GM19240 (cell line): ENCODE measurements around the gene ROBO1.
"Not testable (repeated sequence)": the region's sequence is repeated elsewhere in the genome, so short reads cannot be mapped to it uniquely, and the experiment has no call there.

Experiments used
- DNase-seq: peaks from one replicate; pipeline ENCODE4 v3.0.0; 2011; ENCODE audit warnings: low spot score; ENCODE audit not compliant: insufficient read length

The ROBO1 gene

DNA sequence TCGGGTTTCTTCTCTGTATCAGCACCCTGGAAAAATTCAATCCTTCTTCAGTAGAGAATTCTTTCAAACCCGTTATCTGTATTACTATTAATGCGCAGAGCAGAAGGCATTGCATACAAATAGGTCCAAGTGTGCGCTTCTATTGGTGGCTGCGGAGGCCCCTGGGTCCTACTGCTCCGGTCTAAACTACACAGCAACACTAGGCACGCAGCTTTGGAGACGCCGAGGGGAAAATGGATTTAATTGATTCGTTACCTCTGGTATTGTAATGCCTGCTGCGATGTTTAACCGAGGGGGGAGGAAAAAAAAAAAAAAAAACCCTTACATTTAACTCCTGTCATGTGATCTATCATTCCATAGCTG, at the start of gene ROBO1:
Gene ROBO1 (minus strand): TSS at position 94 of the 363 bp plus-strand sequence.
- DNase-seq, result no peak

DNA sequence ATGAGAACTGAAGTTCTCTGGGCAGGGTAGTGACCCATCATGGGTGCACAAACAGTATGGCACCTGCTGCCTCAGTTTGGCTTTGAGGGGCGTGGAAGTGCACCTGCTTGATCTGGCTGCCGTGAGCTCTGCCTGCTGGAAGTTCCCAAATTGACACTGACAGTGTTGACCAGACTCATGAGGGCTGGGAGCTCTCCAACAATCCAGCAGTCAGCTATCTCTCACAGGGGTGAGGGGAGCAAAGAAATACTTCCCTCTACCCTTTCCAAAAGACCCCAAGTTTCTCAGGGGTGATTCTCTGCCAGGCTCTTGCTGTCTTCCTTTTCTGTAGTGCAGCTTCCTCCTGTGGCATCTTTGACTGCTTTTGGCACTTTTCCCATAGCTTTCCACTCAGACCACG, 49.4 kb upstream of the ROBO1 start:
- DNase-seq, result no peak

DNA sequence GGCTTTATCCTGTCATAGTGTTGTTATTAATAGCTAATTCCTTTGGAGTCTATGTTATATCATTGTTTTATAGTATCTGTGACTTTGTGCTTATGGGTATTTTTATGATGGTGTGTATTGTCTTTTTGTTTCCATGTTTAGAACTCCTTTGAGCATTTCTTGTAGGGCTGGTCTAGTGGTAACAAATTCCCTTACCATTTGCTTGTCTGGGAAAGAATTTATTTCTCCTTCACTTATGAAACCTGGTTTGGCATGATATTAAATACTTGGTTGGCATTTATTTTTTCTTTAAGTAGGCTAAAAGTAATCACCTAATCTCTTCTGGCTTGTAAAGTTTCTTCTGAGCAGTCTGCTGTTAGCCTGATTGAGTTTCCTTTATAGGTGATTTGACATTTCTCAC, 47.7 kb upstream of the ROBO1 start:
- DNase-seq, result no peak

DNA sequence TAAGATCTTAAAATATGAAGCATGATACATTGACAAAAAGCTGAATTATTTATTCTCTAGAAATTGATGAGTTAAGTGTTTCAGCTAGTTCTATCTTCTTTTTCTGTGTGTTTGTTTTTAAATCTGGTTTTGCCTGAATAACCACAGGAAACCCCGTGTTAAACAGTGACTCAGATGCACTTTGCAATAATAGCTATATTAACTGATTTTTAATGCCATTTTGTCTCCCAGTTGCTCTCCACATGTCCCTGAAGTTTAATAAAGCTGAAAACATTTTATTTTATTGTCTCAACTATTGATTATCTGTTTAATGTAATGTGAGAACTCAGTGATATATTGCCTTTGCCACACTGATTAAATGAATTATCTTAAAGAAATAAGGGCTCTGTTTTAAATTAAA, 42.8 kb upstream of the ROBO1 start:
- no peak for DNase-seq

DNA sequence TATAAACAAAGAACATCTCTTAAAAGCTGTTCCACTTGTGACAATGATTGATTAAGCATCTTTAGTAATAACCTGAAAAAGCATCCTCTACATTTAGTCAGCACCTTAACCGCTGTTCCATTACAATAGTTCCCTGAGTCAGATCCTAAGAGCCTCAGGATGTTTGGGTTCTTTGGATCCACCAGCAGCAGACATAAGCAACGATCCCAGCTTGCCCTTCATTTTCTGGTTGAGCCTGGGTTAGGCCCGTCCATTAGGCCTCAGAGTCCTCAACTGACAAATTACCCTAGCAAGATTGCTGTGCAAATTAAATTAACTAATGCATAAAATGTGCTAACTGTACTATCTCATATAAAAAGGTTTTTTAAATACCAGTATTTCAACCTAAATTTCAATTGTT, 42.3 kb upstream of the ROBO1 start:
- no peak for DNase-seq

DNA sequence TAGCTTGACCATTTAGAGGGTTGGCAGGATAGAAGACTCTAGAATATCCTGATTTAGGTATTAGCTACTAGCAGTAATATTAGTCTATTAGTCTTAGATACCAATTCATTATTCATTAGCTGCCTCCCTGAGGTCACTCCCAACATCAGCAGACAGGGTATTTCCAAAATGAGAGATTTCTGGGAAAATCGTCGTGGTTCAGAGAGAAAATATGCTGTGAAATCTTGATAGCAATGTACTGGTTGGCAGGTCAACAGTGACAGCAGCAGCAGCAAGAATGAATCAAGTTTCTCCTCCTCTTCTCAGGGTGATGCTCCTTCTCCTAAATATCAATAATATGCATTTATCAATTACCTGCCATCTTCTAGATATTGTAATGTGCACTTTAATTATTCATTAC, 41.3 kb upstream of the ROBO1 start:
- no peak for DNase-seq

DNA sequence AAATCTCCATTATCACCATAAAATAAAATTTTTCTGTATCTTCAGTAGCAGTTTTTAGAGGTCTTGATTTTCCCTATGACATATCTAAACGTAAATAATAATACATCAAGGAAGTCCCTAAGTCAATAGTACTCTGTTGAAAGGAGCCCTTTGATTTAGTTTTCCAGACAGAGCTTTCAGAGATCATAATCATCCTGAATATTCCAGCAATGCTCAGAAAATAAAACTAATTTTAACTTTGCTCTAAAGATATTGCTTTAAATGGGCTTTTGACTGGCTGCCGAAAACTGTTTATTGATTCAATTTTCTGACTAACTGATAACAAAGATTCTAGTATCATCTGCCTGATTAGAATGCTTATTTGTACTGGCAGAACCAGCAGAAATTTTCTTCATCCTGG, 40.7 kb upstream of the ROBO1 start:
- no peak for DNase-seq

DNA sequence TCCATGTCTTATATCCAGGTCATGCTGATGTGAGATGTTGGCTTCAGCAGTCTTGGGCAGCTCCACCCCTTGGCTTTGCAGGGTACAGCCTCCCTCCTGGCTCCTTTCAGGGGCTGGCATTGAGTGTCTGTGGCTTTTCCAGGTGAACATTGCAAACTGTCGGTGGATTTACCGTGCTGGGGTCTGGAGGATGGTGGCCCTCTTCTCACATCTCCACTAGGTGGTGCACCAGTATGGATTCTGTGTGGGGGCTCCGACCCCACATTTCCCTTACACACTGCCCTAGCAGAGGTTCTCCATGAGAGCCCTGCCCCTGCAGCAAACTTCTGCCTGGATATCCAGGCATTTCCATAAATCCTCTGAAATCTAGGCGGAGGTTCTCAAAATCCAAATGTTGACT, 22.4 kb upstream of the ROBO1 start:
- DNase-seq, result not testable (repeated sequence)

DNA sequence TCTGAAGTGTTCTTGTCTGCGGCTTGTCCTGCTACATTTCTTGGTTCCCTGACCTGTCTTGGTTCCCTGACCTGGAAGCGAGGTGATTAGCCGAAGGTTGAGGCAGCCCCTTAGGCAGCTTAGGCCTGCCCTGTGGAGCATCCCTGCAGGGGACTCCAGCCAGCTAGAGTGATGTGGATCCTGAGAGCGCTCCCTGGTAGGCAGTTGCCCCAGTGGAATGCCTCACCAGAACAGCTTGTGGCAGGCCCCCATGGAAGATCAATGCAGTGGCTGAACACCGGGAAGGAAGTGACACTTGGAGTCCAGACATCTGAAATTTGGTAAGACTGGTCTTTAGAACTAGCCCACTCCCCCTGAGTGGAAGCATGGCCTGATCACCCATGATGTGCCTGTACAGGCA, 5.5 kb upstream of the ROBO1 start:
- no peak for DNase-seq

DNA sequence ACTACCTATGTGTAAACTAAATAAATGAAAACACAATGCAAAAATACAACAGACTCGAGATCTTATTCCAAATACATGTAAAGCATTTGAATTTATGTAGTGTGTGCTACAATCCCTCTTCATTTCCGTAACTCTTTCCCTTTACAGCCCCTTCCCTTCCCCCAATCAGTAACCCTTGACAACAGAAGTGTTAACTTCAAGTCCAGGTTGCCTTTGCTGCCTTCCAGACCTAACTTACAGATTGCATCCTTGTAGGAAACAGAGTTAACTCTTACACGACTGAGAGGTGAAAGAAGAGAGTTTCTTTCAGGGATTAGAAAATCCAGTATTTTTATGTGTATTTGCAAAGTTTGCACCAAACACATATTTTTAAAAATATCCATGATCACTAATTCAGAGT, 1.4 kb upstream of the ROBO1 start:
- DNase-seq, result no peak

DNA sequence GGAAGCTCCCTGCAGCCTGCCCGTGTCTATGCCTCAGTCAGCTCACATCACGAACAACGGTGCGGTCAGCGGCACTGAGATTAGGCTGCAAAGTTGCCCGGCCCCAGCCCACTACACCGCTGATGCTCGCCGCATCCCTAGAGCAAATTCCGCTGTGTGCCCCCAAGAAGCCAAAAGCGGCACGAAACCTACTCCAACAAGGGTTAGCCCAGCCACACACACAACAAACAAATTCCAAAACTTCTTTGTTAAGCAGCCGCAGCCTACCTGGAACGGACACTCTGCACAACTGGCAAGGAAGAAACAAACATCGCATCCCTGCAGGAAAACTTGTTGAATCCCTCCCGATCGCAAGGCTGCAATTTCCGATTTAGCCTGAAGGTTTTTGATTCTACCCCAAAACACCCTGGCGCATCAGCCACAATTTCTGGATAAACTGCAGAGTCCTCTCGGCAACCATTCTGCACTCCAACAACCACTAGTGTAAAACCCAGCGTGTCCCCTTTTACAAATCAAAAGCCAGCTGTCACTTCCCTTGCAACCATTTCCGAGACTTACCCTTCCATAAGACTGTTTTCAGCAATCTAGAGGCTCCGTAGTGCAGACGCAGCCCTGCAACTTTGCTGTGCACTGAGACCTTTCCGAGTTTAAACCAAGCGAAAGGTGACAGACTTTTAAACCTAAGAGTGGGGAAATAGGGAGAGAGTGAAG, 449 bp downstream of the ROBO1 start:
- DNase-seq, result no peak

DNA sequence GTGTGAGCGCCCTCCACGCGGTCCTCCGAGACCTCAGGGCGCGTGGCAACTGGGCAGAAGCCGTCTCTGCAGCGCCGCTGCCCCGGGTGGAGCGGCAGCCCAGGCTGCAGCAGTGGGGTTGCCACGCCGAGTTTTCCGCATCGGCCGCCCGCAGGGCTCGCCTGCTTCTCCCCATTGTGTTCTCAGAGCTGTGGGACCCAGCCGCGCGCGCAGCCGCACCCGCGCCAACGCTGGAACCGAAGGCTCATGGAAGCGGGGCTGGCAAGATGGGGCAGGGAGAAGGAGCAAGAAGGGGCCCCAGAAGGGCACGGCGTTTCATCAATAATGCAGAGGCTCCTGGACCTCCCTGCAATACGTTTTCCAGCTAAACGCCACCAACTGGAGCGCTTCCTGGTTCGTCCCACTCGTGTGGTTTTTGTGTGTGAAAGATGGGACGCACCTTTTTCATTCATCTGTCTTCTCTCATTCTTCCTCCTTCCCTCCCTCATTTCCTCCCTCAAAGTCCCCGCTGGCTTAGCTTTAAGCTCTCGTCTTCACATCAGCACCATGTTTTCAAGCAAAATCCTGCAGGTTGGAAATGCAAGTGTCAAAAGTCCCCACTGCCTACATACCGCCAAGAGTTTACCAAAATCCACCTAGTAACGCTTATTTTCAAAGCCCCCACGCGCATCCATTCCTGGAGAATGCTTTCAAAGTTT, 1.2 kb downstream of the ROBO1 start:
- no peak for DNase-seq

DNA sequence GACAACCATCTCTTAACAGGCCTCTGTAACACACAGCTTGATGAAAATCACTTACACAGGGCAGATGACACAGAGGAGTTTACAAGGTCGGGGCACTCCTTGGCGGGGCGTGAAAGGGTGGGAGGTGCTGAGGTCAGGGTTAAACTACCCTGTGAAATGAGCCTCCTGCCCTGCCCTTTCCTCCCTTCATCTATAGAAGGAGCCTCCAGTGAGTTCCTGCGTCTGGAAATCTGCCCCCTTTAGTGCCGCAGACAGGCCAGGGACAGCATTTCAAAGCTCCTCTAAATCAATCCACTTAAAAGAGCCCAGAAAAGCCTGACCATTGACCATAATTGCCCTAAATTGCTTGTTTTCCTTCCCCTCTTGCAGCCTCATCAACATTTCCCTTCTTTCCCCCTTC, 1.9 kb downstream of the ROBO1 start:
- DNase-seq, result no peak

DNA sequence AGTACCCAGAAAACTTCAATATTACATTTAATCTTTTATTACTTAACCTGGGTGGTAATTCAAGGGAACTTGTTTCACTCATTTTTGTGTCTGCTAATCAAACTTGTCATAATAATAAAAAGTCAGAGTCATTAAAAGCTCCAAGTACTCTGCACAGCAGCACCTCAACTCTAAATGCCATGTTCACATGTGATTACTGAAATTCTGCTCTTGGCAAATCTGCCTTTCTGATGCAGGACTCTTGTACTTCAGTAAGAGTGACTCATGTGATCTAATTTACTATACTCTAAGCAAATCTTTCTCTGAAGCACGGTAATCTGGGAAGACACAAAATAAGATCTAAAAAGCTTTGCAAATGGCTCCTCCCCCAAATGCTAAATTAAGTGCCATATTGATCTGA, 6.4 kb downstream of the ROBO1 start:
- no peak for DNase-seq

DNA sequence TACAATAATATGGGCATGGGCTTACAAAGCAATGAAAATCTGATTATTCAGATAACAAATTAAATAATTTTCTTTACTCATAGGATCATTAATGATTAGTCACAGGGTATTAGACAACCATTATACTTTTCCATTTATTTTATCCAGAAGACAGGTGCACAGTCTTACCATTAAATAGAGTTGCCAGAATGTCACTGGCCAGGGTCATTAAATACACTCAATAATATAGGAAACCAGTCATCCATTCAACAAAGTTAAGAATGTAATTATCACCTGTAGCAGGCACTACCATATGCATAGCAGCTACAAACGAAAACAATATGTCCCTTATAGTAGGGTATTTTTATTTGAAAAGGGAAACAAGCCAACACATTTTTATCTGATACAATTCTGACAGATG, 16.1 kb downstream of the ROBO1 start:
- DNase-seq, result no peak

DNA sequence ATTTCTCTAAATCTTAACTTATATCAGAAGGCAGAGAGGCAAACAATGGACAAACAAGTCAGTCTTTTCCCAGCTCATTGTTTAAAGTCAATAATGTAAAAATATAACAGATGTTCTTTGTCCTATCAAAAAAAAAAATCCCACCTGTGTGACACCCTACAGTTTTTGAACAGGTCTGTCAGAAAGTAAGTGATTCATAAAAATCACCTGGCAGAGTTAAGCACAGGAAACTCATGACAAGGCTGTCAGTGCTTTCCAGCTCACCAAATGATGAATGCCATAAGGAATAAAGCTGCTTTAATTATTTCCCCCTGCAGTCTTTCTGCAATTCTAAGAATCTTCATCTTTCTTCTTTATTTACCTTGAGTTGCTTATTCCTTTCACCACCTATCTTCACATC, 30.3 kb downstream of the ROBO1 start:
- no peak for DNase-seq

DNA sequence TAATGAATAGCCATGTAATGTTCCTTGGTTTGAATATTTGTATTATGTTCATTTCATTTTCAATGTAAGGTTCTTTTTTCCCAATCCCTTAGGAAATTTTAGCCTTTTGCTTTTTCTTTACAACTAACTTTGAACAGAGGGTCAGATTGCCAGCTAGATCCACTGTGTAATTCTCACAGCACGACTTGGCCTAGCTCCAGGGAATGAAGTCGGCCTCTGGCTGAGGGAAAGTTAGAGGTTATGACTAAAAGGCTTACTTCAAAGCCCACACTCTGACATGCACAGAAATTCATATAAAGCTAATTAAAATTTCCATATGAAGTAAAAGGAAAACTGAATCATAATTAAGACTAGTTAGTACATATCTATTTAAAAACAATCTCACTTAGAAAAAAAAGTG, 38.7 kb downstream of the ROBO1 start:
- no peak for DNase-seq

DNA sequence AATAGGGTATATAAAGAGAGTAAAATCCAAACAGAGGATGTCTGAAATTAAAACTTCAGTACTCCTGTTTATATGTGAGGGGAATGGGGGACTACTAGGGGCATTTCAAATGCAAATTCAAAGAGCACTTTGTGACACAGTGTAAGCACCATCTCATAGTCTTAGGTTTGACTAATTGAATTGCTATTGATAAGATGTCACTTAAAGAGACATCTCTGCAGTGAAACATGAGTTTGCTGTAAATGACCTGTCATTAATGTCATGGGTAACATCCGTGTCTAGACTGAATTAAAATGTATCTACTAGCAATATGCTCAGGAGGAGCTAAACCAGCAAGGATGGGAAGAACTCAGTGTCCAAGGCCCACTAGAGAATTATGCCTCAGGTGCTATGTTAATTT, 41.0 kb downstream of the ROBO1 start:
- DNase-seq, result no peak

DNA sequence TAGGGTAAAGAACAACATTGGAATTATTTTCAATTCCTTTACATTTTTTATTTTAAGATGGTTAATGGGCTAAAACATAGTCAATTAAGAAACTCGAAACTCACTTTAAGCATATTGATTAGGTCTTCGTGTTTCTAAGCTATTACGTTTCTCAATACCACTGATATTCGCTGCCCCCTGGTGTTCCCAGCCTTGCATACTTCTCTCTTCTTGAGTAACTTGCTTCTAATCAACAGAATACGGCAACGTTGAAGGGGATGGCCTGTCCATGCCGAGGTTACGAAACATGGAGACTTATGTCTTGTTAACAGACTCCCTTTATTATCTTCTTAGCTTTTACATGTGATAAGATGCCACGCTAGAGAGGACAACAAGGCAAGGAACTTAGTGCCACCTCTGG, 43.6 kb downstream of the ROBO1 start:
- no peak for DNase-seq

DNA sequence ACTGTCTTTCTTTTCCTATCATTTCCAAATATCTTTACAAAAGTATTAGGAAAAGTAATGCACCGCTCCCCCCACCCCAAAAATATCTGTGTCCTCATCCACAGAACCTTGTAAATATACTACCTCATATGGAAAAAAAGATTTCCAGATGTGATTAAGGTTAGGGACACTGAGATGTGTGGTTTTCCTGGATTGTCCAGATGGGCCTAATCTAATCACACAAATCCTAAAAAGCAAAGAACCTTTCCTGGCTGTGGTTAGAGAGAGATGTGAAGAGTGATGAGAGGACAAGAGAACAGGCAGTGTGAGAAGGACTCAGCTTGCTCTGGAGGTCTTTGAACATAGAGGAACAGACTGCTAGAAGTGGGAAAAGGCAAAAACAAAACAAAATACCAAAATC, 77.7 kb downstream of the ROBO1 start:
- DNase-seq, result no peak

DNA sequence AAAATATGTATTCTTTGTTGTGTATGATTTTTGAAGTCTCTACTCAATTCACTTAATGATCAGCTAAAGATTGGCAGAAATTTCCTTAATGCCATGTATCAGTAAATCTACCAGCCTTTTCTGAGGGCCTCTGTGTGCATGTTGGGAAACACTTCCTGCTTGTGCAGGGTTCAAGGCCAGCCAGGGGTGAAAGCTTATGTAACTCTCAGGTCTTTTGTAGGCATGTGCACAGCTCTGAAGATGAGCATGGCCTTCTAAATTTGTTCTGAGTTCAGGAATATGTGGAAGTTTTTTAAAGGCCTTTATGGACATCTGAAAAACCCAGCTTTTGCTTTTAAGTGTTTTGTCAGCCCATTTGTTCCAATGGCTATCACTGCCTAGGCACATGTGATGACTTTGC, 82.7 kb downstream of the ROBO1 start:
- DNase-seq, result no peak

DNA sequence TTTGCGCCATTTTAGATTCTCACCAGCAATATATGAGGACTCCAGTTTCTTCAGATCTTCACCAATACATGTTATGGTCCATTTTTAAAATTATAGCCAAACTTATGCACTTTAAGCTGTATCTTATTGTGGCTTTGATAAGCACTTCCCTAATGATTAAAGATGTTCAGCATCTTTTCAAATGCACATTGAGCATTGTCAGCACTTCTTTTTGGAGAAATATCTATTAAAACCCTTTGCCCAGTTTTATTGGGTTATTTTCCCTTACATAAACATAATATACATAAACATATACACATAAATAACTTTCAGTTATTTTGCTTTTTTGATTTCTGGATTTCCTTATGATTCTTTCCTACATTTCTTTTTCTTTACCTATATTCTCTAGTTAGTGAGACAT, 83.8 kb downstream of the ROBO1 start:
- DNase-seq, result no peak

DNA sequence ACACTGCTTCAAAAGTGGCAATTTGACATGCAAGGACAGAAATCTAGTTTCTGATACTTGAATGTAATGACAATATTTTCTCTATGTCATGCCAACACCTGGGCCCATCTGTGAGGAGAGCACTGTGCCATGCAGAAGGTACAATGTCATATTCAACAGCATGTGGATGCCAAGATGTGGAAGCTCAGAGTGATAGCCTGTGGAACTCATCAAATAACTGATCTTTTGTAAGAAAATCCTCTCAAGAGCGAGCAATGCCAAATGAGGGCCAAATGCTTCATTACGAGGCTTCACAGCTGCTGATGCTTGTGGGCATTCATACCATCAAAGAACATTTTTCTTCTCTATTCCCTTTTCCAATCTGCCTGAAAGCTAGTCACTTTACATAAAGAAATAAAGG, 95.1 kb downstream of the ROBO1 start:
- no peak for DNase-seq

DNA sequence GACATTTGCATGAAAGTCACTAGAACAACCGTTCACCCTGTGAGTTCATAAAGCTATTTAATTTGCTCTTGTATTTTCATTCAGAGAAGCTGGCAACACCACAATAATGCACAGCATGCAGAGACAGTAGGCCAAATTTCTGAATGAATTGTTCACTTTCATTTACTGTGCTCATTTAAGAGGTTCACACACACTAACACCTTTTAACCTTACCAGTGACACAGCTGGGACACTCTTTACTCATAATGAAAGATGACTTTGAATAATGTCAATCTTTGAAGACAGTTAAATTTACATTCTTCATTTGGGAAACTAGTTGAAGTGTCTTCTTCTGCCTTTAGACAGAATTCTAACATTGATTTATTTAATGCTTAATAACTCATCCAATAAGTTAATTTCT, 95.7 kb downstream of the ROBO1 start:
- no peak for DNase-seq
